Kidney epithelial cell (primary cell): ENCODE data around the gene TMEM176B. TPM values are rescaled to one million over a fixed set of nuclear protein-coding genes. Genes with fewer than 3 reads are reported as not detected.

Source experiments
- DNase-seq: peaks from one replicate; pipeline ENCODE4 v3.0.0-alpha.2; 2010; ENCODE audit warnings: low read depth
- H3K27me3 ChIP-seq: 2 replicates; pipeline ENCODE4 v1.6.0; 2011; ENCODE audit warnings: low read length; ENCODE audit not compliant: control insufficient read depth, insufficient read depth
- H3K36me3 ChIP-seq: 2 replicates; pipeline ENCODE4 v1.5.1; 2011; ENCODE audit warnings: low read length; ENCODE audit not compliant: control insufficient read depth, insufficient read depth
- H3K4me3 ChIP-seq: 2 replicates; pipeline ENCODE4 v1.5.1; 2011; ENCODE audit warnings: low read depth, mild to moderate bottlenecking, control low read depth, low read length
- CTCF ChIP-seq: IDR thresholded peaks from 2 replicates; pipeline ENCODE4 v1.5.1; 2011; ENCODE audit warnings: mild to moderate bottlenecking, moderate library complexity, low read length, control low read depth, inconsistent platforms; ENCODE audit not compliant: insufficient read depth, poor library complexity, severe bottlenecking
- total RNA-seq: library from RNA; depleted of rRNA; stranded (reverse); fragments of >200 nt; gene quantifications from 2 replicates; pipeline ENCODE4 v1.2.3, GENCODE V29; 2015

TMEM176B gene
- total RNA-seq, 1 donor from 2014 or later: 15.8 TPM

- Histone ChIP-seq H3K27me3 (no peaks in the 10 kb centered on the region), H3K4me3 (no peak overlapping the region), H3K36me3 (no peaks in the 10 kb centered on the region)
- no peak for TF ChIP-seq CTCF
- DNase-seq: no peak
Observed at GRCh38 chr7:150826061-150826849, 26.1 kb upstream of the TMEM176B start.

GRCh38 chr7:150824379-150825177, 24.4 kb upstream of the TMEM176B start:
- Histone ChIP-seq H3K4me3 (no peak overlapping the region), H3K27me3 (no peaks in the 10 kb centered on the region), H3K36me3 (no peaks in the 10 kb centered on the region)
- no peak for DNase-seq
- TF ChIP-seq CTCF: no peak

- DNase-seq: no peak
- Histone ChIP-seq H3K4me3 (no peak overlapping the region), H3K27me3 (no peaks in the 10 kb centered on the region), H3K36me3 (no peaks in the 10 kb centered on the region)
- no peak for TF ChIP-seq CTCF
Observed at GRCh38 chr7:150823484-150824126, 23.4 kb upstream of the TMEM176B start.

- no peak overlapping the region for H3K4me3 ChIP-seq
- no peaks in the 10 kb centered on the region for H3K27me3 ChIP-seq
- H3K36me3 ChIP-seq: no peaks in the 10 kb centered on the region
- no peak for DNase-seq
- TF ChIP-seq CTCF: no peak
Observed at GRCh38 chr7:150823043-150823442, 22.9 kb upstream of the TMEM176B start.

GRCh38 chr7:150820578-150821198, 20.5 kb upstream of the TMEM176B start:
- TF ChIP-seq CTCF: no peak
- Histone ChIP-seq H3K4me3 (no peak overlapping the region), H3K36me3 (no peaks in the 10 kb centered on the region), H3K27me3 (no peaks in the 10 kb centered on the region)
- DNase-seq: no peak
